NCI-H2107 (cell line): ENCODE measurements around the gene CTSE.
"Not testable (repeated sequence)": the region's sequence is repeated elsewhere in the genome, so short reads cannot be mapped to it uniquely, and the experiment has no call there.

ENCODE experiments used
- DNase-seq: peaks from one replicate; lab custom pipeline; 2025; lab: John Stamatoyannopoulos, UW

The CTSE gene

DNA sequence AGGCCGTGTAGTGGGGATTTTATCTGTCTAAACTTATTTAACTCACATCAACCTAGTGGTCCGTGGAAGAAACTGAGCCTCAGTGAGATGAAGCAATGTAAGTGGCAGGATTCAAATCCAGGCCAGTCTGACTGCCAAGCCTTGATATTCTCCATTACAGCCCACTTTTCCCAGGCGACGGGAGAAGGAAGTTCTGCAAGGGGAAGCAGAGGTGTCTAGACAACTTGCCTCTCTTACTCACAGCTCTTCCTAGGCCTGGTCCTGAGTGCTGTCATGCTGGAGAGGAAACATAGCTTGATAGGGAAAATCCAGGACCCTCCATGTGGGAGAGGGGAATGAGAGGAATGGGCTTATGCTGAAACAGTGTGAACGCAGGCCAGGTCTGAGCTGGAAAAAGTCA lies 9.1 kb downstream of the CTSE start:
- DNase-seq: no peak

DNA sequence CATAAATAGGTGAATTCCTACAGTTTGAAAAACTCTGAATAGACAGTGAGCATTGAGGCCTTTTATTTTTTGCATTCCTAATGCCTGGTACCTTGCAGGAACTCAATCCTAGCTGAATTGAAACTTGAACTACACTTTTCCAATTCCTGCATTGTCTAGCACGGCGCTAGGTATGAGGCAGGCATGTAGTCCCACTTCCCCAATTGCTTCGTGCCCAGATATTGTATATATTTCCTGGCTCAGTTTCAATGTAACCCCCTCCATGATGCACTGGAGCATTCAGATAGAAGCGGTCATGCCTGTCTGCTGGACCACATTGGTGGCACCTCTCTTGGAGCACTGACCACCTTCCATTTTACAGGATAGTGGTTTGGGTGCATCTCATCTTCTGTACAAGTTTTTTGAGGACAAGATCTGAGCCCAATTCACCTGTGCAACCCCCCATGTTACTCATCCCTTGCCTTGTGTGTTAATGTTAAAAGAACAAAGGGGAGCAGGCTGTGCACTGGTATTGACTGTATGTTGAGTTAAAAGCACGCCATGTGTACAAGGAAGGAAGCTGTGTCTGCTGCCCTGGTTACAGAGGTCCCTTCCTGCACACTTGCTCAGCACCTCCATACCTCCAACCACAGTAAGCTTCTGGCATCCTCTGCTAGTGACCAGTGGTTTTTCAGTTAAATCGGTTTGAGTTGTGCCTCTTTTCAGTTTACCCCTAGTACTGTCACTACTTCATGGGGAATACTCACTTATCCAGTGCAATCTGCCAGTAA lies 10.5 kb downstream of the CTSE start:
- no peak for DNase-seq

DNA sequence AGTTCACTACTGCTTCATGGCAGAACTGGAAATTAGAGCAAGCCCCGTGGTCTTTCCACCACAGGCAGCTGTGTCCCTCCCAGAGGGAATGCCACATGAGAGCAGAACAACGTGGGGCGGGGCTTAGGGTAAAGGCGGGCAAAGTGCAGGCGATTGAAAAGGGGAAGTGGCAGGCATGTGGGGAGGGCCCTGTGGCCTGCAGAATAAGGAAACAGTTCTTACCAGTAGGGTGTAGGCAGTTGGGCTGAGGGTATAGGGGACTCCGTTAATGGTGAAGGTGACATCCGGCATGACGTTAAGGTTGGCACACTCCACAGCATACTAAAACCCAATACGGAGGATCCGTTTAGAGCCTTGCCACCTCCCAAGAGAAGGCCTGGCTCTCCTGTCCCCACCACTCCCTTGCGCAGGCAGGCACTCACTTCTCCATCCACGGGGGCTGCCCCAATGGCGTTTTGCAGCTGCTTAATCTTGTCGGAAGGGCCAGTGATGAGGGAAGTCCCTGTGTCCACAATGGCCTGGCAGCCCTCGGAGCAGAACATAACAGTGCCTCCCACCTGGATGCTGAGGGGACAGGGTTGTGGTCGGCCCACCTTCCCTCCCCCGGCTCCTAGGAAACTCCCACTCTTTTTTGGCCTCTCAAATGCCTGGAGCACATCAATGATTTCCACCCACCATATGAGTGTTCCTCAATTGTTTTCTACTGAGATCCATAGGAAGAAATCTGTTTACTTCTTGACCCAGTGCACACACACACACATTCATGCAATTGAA lies 11.4 kb downstream of the CTSE start:
- no peak for DNase-seq

DNA sequence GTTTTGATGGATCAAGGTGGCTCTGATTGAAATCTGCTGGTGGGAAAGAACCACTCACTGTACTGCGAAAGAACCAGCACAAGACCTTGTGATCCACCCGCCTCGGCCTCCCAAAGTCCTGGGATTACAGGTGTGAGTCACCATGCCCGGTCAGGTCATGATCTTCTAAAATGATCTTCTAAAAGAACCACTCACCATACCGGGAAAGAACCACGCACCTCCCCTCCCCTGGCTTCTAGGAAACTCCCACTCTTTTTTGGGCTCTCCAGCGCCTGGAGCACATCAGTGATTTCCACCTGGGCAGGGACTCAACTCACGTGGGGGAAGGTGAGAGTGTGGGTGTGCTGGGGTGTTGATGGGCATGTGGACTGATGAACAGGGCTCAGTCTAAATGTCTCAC lies 12.6 kb downstream of the CTSE start:
- DNase-seq: no peak

DNA sequence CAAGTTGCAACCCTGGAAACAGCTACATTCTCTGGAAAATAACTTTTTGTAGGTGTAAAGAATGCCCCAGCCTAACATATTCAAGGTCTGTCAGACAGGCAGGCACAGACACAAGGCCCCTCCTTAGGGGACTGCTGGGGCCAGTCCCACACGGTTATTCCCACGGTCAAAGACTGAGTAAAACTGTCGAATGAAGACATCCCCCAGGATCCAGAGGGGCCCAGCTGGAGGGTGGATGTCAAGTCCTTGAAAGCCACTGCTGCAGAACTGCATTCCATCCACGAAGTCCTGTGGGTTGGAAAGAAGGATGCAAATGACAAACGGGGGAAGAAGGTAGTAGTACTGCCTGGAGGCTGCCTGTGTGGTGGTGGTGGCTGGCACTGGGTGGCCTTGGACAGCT lies 13.6 kb downstream of the CTSE start:
- DNase-seq: no peak

DNA sequence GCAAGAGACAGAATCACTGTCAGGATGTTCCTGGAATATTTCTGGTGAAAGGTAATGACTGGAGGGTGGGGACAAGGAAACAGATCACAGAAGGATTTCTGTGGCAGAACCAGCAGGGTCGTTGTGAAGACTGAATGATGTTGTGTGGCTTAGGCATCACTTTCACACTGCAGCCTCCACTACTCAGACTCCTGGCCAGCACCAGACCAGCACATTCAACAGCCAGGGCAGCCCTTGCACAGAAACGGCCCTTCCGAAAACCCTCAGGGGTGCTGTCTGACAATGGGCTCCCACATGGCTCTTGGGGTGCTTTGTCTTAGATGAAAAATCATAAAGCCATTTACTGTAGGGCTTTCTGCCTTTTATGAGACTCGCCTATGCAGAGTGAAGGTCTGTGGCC lies 16.7 kb downstream of the CTSE start:
- no peak for DNase-seq

DNA sequence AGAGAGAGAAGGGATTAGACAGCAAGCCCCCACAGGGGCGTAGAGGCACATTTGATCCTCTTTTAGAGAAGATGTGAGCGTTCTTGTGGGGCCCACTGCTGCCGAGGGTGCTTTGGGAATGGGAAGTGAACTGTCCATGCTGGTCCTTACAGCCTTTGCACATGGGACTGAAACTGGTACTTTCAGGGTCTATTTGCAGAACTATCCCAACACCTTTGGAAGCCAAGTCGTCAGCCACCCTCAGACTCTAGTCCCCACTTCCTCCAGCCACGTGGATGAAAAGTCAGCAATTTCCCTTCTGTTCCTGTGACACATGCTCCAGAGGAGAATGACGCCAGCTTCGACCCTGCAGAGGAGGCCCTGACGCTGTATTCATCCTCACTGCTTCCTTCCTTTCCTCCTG lies 17.9 kb downstream of the CTSE start:
- DNase-seq: no peak

DNA sequence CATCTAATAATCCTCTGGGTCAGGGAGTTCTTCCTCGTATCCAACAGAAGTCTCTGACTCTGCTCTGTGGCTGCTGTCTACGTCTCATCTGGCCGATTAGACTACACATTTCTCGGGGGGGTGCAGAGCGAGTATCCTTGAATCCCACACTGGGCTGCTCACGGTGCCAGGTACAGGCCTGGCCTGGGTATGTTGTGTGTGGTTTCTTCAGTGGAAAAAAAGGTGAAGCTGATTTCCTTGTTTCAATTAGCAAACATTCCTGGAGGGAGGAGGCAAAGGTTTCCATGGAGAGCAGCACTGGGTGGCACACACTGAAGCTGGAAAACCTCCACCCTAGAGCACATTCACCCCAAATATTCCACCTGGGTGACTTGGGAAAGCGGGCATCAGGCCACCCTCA lies 18.5 kb downstream of the CTSE start:
- DNase-seq: no peak

DNA sequence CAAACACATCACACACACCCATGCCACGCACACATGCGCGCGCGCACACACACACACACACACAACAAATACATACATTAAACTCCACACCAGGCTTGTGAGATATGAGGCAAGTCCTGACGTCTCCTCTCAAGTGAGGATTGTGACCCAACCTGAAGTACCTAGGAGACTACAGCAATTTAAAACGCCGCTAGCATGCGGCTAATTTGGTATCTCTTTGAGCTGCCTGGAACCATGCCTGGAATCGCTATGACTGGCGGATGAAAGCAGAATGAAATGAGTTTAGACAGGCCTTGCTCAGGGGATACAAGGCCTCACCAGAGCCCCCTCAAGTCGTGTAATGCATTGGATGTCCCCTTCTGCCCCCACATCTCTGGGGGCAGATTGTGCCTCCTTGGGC lies 18.9 kb downstream of the CTSE start:
- DNase-seq: peak; percentile 14

DNA sequence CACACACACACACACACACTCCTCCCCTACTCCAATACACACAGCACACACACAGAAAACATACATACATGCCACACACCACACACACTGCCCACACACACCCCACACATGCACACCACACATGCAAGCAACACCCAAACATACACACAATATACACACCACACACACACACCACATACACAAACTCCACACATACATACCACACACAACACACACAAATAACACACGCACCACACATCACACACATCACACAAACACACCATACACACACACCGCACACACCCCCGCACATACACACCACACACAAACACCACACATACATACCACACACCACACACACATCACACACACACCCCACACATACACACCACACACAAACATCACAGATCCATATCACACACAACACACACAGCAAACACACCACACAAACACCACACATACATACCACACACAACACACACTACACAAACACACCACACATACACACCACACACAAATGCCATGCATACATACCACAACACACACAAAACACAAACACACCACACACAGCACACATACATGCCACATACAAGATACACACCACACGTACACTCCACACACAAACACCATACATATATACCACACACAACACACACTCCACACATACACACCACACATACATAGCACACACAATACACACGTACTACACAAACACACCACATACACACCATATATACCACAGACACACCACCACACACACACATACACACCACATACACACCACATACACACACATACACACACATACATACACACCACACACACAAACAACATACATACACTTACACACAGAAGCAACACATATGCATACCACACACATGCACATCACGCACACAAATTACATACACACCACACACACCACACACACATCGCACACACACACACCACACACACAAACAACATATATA lies 19.6 kb downstream of the CTSE start:
- DNase-seq: no peak

DNA sequence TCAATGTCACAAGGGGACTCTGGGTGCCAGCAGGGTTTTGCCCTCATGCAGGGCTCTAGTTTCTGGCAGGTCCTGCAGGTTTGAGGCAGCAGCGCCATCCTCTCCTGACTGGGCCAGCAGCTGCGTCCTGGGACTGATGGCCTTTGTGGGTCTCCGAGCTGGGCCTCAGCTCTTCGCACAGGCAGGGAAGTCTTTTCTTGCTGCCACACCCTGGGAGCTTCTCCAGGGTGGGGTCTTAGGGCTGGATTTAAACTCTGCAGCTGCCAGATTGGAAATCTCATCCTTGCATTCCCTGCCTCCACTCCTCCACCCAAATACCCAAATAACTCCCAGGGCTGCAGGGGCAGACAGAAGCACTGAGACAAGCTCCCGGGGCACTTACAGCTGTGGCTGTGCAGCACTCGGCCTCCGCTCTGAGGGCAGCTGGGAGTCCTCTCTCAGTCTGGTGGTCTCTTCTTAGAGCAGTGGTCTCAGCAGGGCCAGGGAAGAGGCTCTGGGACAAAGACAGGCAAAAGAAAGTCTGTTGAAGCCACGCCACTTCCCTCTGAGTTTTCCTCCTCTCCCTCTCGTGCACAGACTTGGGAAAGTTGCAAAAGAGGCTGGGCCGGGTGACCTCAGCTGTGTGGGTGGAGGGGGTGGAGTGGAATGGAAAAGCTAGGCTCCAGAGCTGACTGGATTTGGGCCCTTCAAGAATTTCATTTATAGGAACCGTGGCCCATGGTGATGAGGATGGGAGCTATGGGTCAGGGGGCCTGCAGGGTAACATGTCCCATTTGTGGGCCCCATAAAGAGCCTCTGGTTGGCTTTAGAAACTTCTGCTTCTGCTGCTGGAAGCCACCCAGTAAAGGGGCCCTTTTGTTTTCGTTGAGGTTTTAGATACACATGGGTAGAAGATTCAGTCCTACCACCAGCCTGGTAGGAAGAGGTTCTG lies 20.6 kb downstream of the CTSE start, which contains the start of gene RAB7B:
Gene RAB7B, minus strand, starts transcription at position 525 of the 931 bp plus-strand sequence. CDS start 9,260 bp downstream, outside the sequence.
- no peak for DNase-seq

DNA sequence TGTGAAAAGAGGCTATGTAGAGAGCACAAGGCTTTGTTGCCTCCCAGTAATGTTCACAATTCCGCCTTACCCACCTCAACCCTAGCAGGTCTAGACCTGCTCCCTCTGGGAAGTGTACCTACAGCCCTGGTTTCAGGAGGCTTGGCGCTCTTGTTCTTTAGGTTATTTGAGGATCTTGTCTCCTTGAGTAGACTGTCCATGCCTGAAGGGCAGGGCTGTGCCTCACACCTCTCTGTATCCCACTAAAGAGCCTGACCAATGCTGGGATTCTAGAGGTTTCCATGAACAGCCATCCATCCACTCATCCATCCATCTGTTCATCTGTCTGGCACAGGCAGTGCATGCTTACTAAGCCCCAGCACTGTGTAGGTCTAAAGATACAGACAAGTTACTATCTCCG lies 21.5 kb downstream of the CTSE start:
- DNase-seq: no peak

DNA sequence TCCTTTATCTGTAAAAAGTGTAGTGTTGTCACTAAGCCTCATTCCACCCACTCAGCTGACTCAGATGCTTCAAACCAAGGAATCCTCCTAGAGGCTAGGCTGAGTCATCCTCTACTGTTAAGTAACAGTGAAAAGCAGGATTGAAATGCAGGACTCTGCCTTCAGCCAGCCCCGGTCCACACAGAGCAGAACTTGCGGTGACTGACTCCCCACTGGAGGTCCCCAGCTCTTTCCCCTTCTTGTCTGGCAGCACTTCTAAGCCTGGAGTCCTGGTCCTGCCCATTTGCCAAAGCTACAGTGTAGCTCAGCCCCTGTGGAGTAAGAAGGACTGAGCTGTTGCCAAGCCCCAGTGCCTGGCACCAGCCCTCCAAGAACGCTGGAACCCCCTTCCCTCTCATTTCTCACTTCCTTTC lies 22.2 kb downstream of the CTSE start:
- DNase-seq: no peak

DNA sequence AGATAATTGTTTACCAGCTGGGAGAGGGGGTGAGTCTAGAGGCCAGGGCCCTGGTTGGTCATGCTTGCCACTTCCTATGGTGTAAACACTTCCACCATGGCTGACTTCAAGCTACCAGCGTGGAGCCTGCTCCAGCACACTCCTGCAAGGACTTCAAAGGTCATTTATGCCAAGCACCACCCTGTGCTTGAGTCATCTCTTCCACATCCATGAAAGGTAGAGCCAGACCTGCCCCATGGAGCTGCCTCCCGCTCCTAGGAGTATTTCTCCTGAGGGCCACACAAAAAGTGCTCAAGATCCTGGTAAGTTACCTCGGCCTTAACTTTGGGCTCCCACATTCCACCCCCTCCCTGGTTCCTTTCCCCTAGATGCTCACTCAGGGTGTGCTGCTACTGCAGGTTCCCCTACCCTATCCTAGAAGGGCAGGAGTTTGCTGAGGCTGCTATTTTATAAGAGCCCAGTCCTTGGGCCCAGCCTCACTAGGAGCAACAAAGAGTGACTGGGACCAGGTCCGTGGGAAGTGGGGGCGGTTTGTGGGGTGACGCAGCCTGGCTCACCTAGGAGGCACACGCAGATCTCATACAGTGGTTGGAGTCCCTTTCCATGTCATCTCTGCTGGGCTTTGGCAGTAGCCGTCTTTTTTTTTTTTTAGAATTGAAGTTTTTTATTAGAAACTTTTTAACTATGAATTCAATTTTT lies 22.9 kb downstream of the CTSE start:
- no peak for DNase-seq

DNA sequence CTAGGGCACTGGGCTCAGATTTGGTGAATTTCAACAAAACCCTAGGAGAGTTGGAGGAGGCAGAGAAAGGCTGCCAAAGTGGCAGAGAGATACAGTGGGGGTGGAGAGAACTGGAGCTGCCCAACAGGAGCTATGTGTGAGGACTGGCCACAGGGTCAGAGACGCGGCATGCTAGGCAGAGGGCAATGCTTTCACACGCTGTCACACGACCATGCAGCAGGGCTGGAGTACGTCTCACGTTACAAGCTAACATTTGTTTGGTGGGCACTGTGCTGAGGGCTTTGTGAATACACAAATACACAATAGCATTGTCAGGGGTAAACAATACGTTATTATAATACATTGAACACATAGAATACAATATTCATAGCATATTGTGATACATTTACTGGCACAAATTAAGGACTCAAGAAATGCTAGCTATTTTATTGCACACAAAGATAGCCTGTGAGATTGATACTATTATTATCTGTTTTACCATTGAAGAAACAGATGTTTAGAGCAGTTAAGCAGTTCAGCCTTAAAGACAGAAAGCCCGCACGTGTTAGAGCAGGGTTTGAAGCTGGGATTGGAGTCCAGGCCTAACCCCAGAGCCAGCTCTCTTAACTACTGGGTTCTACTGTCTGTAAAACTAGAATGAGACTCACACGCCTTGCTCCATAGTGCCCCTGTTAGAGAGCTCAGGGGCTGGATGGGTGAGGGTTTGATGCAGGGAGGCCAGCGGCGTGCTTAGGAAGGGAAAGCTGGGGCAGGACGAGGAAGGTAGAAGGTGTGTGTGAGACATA lies 25.0 kb downstream of the CTSE start:
- DNase-seq: peak; percentile 2

DNA sequence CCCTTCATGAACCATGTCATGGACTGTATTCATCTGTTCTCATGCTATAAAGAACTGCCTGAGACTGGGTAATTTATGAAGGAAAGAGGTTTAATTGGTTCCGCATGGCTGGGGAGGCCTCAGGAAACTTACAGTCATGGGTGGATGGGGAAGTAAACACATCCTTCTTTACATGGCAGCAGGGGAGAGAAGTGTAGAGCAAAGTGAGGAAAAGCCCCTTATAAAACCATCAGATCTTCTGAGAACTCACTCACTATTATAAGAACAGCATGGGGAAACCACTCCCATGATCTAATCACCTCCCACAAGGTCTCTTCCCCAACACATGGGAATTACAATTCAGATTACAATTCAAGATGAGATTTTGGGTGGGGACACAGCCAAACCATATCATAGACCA lies 27.1 kb downstream of the CTSE start:
- DNase-seq: not testable (repeated sequence)

DNA sequence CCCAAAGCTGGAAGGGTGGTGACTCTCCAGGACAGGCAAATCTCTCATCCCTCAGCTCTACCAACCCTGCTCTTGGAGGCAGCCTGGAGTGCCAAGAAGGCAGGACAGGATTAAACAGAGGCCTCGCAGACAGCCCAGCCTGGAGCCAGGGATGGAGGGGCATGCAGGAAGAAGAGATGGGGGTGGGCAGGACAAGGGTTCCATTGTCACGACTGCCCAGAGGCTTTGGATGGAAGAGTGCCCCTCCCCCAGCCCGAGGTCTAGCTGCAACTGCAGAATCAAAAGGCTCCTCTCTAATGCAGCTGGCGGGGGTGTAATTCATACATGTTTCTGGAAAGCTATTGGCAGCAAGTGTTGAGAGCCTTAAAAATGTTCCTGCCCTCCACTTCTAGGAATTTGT lies 29.3 kb downstream of the CTSE start:
- DNase-seq: no peak

DNA sequence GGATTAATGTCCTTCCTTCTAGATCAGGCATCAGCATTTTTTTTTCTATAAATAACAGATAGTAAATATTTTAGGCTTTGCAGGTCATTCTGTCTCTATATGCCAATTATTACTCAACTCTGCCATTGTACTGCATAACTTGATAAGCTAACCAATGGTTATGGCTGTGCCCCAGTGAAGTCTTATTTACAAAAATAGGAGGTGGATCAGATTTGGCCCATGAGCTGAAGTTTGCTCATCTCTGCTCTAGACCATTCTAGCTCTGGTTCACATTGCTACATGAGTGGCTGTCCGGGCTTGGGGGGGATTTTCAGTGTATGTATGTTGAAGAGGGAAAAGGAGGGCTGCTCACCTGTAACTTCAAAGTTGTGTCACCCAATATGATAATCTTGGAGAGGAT lies 30.6 kb downstream of the CTSE start:
- no peak for DNase-seq

DNA sequence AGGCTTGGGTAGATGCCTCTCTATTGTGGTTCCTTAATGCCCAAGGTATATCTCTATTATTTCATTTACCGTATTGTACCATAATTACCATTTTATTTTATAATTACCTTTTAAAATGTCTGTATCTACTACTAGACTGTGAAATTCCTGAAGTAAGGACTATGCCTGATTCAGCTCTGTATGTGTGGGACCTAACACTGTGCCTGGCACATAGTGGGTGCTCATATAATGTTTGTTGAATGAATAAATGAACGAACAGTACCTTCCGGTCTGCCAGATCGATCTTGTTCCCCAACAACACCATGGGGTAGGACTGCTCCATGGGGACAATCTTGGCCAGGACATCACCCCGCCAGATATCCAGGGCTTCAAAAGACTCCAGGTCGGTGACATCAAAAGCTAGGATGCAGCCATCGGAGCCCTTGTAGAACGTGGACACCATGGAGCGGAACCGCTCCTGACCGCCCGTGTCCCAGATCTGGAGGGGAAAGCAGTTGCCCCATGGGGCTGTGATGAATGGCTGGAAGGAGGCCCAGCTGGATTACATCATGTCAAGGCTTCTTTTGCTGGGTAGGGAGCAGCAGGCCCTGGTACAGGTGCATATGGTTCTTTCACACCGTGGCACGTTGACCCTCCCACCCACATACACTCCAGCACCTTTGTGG lies 31.3 kb downstream of the CTSE start:
- no peak for DNase-seq
